MM.1S (cell line): ENCODE results near the gene ZNF574.
"Not testable (repeated sequence)": the region's sequence is repeated elsewhere in the genome, so short reads cannot be mapped to it uniquely, and the experiment has no call there.

ENCODE experiments used
- DNase-seq: peaks from one replicate; pipeline ENCODE4 v3.0.0-alpha.2; 2015
- H2AFZ ChIP-seq: fragments of 300-600 bp; sonication (generic); 2 replicates; pipeline ENCODE4 v1.6.0; 2016; ENCODE audit warnings: antibody characterized with exemption, low read length
- H3F3A ChIP-seq: fragments of 300-600 bp; sonication (generic); 2 replicates; pipeline ENCODE4 v1.6.1; 2016; ENCODE audit warnings: mild to moderate bottlenecking, antibody characterized with exemption, low read length, moderate library complexity, mixed read lengths; ENCODE audit not compliant: insufficient read depth
- H3K27ac ChIP-seq: fragments of 300-600 bp; sonication (generic); 2 replicates; pipeline ENCODE4 v1.5.1; 2016; ENCODE audit warnings: mild to moderate bottlenecking, low read length
- H3K27me3 ChIP-seq: fragments of 300-600 bp; sonication (generic); replicated peaks from 2 replicates; pipeline ENCODE4 v1.6.0; 2016; ENCODE audit warnings: low read length; ENCODE audit not compliant: insufficient read depth
- H3K36me3 ChIP-seq: fragments of 300-600 bp; sonication (generic); replicated peaks from 2 replicates; pipeline ENCODE4 v1.6.1; 2016; ENCODE audit warnings: mild to moderate bottlenecking, low read length, mixed read lengths; ENCODE audit not compliant: insufficient read depth
- H3K4me1 ChIP-seq: fragments of 300-600 bp; sonication (generic); 2 replicates; pipeline ENCODE4 v1.6.1; 2016; ENCODE audit warnings: low read length, mixed read lengths
- H3K4me2 ChIP-seq: fragments of 300-600 bp; sonication (generic); 2 replicates; pipeline ENCODE4 v1.6.0; 2016; ENCODE audit warnings: low read depth, low read length
- H3K4me3 ChIP-seq: fragments of 300-600 bp; sonication (generic); 2 replicates; pipeline ENCODE4 v1.5.1; 2016; ENCODE audit warnings: low read length, mixed read lengths
- H3K79me2 ChIP-seq: fragments of 300-600 bp; sonication (generic); 2 replicates; pipeline ENCODE4 v1.6.1; 2016; ENCODE audit warnings: mixed run types, low read length, mixed read lengths
- H3K9ac ChIP-seq: fragments of 300-600 bp; sonication (generic); 2 replicates; pipeline ENCODE4 v1.6.1; 2016; ENCODE audit warnings: low read length, mixed read lengths
- H3K9me2 ChIP-seq: fragments of 300-600 bp; sonication (generic); replicated peaks from 2 replicates; pipeline ENCODE4 v1.6.1; 2016; ENCODE audit warnings: mild to moderate bottlenecking, low read length, mixed read lengths; ENCODE audit not compliant: insufficient read depth
- H3K9me3 ChIP-seq: fragments of 300-600 bp; sonication (generic); replicated peaks from 2 replicates; pipeline ENCODE4 v1.6.1; 2016; ENCODE audit warnings: mild to moderate bottlenecking, low read length, mixed read lengths; ENCODE audit not compliant: insufficient read depth
- H4K20me1 ChIP-seq: fragments of 300-600 bp; sonication (generic); 2 replicates; pipeline ENCODE4 v1.6.1; 2016; ENCODE audit warnings: mild to moderate bottlenecking, low read length, moderate library complexity, mixed read lengths; ENCODE audit not compliant: insufficient read depth
- EZH2 ChIP-seq: fragments of 300-600 bp; sonication (generic); optimal IDR thresholded peaks from 2 replicates; pipeline ENCODE3; 2017; ENCODE audit warnings: low read depth, mild to moderate bottlenecking, antibody characterized with exemption, low read length, mixed read lengths
- EZH2phosphoT487 ChIP-seq: fragments of 300-600 bp; sonication (generic); IDR thresholded peaks from 2 replicates; pipeline ENCODE4 v1.6.1; 2018; ENCODE audit warnings: antibody characterized with exemption, low read length
- TF ChIP-seq, protein P1 (sequence below): fragments of 300-600 bp; sonication (generic); IDR thresholded peaks from 2 replicates; pipeline ENCODE4 v1.5.1; 2016; ENCODE audit warnings: antibody characterized with exemption, low read length, mixed read lengths

Gene ZNF574

DNA sequence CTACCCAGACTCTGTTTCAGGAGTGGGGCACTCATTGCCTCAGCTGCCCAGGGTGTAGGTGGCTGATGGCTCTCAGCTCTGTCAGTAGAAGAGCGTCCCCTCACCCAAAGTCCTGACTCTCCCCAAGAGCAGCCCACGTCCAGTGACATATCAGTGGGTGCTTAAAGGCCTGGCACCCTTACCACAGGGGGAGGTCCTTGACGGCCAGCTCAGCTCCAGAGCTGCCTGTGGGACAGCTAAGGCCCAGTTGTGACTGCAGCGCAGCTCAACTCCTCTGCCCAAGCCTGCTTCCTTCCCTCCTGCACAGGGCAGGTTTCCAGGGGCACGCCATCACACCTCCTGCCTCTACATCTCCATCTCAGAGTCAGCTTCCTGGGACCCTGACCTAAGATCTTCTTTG is 38.3 kb upstream of the ZNF574 start:
- H2AFZ ChIP-seq = no peak overlapping the region
- H3K4me2 ChIP-seq = no peak overlapping the region
- H3K27ac ChIP-seq = no peak overlapping the region
- H3K36me3 ChIP-seq = no peaks in the 10 kb centered on the region
- no peaks in the 10 kb centered on the region for H3K79me2 ChIP-seq
- H3K9me2 ChIP-seq = no peaks in the 10 kb centered on the region
- H4K20me1 ChIP-seq = no peaks in the 10 kb centered on the region
- no peak overlapping the region for H3K9ac ChIP-seq
- no peak for DNase-seq
- TF ChIP-seq EZH2phosphoT487 (no peak), EZH2 (no peak)
- TF ChIP-seq, protein P1, sequence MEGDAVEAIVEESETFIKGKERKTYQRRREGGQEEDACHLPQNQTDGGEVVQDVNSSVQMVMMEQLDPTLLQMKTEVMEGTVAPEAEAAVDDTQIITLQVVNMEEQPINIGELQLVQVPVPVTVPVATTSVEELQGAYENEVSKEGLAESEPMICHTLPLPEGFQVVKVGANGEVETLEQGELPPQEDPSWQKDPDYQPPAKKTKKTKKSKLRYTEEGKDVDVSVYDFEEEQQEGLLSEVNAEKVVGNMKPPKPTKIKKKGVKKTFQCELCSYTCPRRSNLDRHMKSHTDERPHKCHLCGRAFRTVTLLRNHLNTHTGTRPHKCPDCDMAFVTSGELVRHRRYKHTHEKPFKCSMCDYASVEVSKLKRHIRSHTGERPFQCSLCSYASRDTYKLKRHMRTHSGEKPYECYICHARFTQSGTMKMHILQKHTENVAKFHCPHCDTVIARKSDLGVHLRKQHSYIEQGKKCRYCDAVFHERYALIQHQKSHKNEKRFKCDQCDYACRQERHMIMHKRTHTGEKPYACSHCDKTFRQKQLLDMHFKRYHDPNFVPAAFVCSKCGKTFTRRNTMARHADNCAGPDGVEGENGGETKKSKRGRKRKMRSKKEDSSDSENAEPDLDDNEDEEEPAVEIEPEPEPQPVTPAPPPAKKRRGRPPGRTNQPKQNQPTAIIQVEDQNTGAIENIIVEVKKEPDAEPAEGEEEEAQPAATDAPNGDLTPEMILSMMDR = no peak
- H3K4me1 ChIP-seq = peaks cover 6% of the 10 kb centered on the region
- H3K4me3 ChIP-seq = no peak overlapping the region
- no peaks in the 10 kb centered on the region for H3F3A ChIP-seq
- H3K27me3 ChIP-seq = 0 out of 2 replicates have a peak, but pooled peaks cover 11% of the 10 kb centered on the region
- H3K9me3 ChIP-seq = no peaks in the 10 kb centered on the region

DNA sequence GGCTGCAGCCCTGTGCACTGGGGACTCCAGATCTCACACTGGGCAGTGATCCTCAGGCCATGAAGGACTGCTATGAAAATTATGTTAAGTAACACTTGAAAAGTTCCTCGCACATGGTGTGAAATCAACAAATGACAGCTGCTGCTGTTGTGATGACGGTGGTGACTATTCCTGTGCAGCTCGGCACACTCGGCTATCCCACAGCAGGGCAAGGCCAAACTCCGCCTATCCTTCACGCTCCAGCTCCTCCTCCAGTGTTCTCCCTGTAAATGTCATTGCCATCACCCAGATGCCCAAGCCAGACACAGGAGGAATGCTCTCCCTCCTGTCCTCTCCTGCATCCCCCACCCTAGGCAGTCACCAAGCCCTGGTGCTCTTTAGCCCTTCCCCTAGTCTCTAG is 37.3 kb upstream of the ZNF574 start:
- H3K27me3 ChIP-seq = 0 out of 2 replicates have a peak, but pooled peaks cover 4% of the 10 kb centered on the region
- no peak overlapping the region for H3K4me3 ChIP-seq
- H3K9ac ChIP-seq = no peak overlapping the region
- no peaks in the 10 kb centered on the region for H3K36me3 ChIP-seq
- H3K9me2 ChIP-seq = no peaks in the 10 kb centered on the region
- H3F3A ChIP-seq = peaks cover 3% of the 10 kb centered on the region; the same call in 1 of the 2 replicates
- H3K27ac ChIP-seq = no peak overlapping the region
- peaks cover 12% of the 10 kb centered on the region for H3K4me1 ChIP-seq
- no peaks in the 10 kb centered on the region for H3K9me3 ChIP-seq
- no peaks in the 10 kb centered on the region for H3K79me2 ChIP-seq
- no peak for DNase-seq
- TF ChIP-seq EZH2phosphoT487 = no peak
- TF ChIP-seq, protein P1 = no peak
- TF ChIP-seq EZH2 = no peak
- H2AFZ ChIP-seq = no peak overlapping the region
- H4K20me1 ChIP-seq = no peaks in the 10 kb centered on the region
- no peak overlapping the region for H3K4me2 ChIP-seq

DNA sequence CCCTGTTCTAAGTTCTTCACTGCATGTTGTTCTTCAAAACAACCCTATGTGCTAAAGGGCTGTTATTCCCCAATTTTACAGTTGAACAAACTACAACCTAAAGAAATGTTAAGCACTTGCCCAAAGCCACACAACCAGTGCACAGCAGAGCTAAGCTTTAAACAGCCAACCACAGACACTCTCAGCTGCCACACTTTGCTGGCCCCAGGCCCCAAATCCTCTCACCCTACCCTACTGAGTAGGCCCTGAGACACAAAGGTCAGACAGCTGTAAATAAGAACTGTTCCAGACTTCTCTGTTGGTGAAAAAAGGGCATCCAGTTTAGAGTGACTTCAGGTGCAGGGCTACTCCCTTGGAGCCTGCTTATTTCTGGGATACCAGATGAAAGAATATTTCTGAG is 35.9 kb upstream of the ZNF574 start:
- no peaks in the 10 kb centered on the region for H3K9me2 ChIP-seq
- H3K9ac ChIP-seq = no peak overlapping the region
- DNase-seq = no peak
- H3K79me2 ChIP-seq = no peaks in the 10 kb centered on the region
- TF ChIP-seq EZH2phosphoT487 (no peak), EZH2 (no peak)
- TF ChIP-seq, protein P1 = no peak
- H2AFZ ChIP-seq = no peak overlapping the region
- H3K4me3 ChIP-seq = no peak overlapping the region
- H3K4me2 ChIP-seq = no peak overlapping the region
- H3K36me3 ChIP-seq = no peaks in the 10 kb centered on the region
- no peaks in the 10 kb centered on the region for H3K9me3 ChIP-seq
- peaks cover 8% of the 10 kb centered on the region for H3F3A ChIP-seq
- H3K4me1 ChIP-seq = peaks cover 8% of the 10 kb centered on the region
- no peaks in the 10 kb centered on the region for H3K27me3 ChIP-seq
- H3K27ac ChIP-seq = no peak overlapping the region
- H4K20me1 ChIP-seq = no peaks in the 10 kb centered on the region

DNA sequence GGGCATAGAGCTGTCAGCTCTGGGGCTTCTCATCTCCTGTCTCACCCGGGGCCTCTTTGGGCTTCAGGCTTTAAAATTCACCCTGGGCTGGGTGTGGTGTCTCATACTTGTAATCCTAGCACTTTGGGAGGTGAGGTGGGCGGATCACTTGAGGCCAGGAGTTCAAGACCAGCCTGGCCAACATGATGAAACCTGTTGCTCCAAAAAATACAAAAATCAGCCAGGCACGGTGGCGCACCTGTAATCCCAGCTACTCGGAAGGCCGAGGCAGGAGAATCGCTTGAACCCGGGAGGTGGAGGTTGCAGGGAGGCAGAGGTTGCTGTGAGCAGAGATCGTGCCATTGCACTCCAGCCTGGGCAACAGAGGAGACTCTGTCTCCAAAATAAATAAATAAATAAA is 35.5 kb upstream of the ZNF574 start:
- not testable (repeated sequence) for H3K36me3 ChIP-seq, H3K27me3 ChIP-seq, H2AFZ ChIP-seq, H3K4me3 ChIP-seq, H4K20me1 ChIP-seq, H3K27ac ChIP-seq, H3K79me2 ChIP-seq, H3K4me2 ChIP-seq, H3F3A ChIP-seq, H3K9me3 ChIP-seq, H3K9me2 ChIP-seq, DNase-seq, H3K9ac ChIP-seq, H3K4me1 ChIP-seq
